ENCODE results near the gene SLC22A15. TPM values are rescaled to one million over a fixed set of nuclear protein-coding genes. Genes with fewer than 3 reads are reported as not detected.

The SLC22A15 gene
- total RNA-seq, 2 experiments from 2014 or later = 0.08 to 0.22 TPM

- no peaks in the 10 kb centered on the region for H3K4me1 Mint-ChIP-seq (ENCODE audit: low read depth)
- no peak overlapping the region for H3K27ac ChIP-seq (ENCODE audit: low read depth in 1 of 2, low read length in 2 of 2)
- H3K36me3 Mint-ChIP-seq (ENCODE audit: low read depth) = no peaks in the 10 kb centered on the region
- ATAC-seq (ENCODE audit: poor library complexity) = no peak
- no peaks in the 10 kb centered on the region for H3K9me3 ChIP-seq (ENCODE audit: control insufficient read depth in 1 of 2, insufficient read depth in 1 of 2, low read length in 2 of 2)
- ChIA-PET CTCF (no interaction called here), POLR2A (no interaction called here)
- intact Hi-C loops (cut with DNase I, micrococcal nuclease) = no loop called here
- peaks cover 0 to 7% of the 10 kb centered on the region in 2 experiments for H3K27me3 ChIP-seq (ENCODE audit: control insufficient read depth in 1 of 2, insufficient read depth in 2 of 2, low read length in 2 of 2)
- no peaks in the 10 kb centered on the region for H3K4me1 ChIP-seq (ENCODE audit: insufficient read depth, low read length)
- no peak overlapping the region for H3K27ac Mint-ChIP-seq
- no peak overlapping the region for H3K4me3 ChIP-seq (ENCODE audit: low read length)
- TF ChIP-seq CTCF (IDR thresholded peaks at IDR 0.05) = no peak
- H3K4me3 Mint-ChIP-seq = no peak overlapping the region
- no peaks in the 10 kb centered on the region for H3K9me3 Mint-ChIP-seq
- H3K36me3 ChIP-seq (ENCODE audit: insufficient read depth, low read length) = no peaks in the 10 kb centered on the region
- H3K27me3 Mint-ChIP-seq = peaks cover 39% of the 10 kb centered on the region
- no peak for DNase-seq
These were observed 23.1 kb upstream of the SLC22A15 start for GRCh38 chr1:115953180-115953579.

- no peak for TF ChIP-seq CTCF (IDR thresholded peaks at IDR 0.05)
- no peak overlapping the region for H3K27ac Mint-ChIP-seq
- no peak overlapping the region for H3K4me3 ChIP-seq (ENCODE audit: low read length)
- ChIA-PET POLR2A (no interaction called here), CTCF (no interaction called here)
- H3K27ac ChIP-seq (ENCODE audit: low read depth in 1 of 2, low read length in 2 of 2) = no peak overlapping the region
- peaks cover 0 to 10% of the 10 kb centered on the region in 2 experiments for H3K27me3 ChIP-seq (ENCODE audit: control insufficient read depth in 1 of 2, insufficient read depth in 2 of 2, low read length in 2 of 2)
- H3K4me3 Mint-ChIP-seq = no peak overlapping the region
- H3K9me3 Mint-ChIP-seq = no peaks in the 10 kb centered on the region
- no peaks in the 10 kb centered on the region for H3K4me1 ChIP-seq (ENCODE audit: insufficient read depth, low read length)
- no peaks in the 10 kb centered on the region for H3K9me3 ChIP-seq (ENCODE audit: control insufficient read depth in 1 of 2, insufficient read depth in 1 of 2, low read length in 2 of 2)
- no peaks in the 10 kb centered on the region for H3K36me3 Mint-ChIP-seq (ENCODE audit: low read depth)
- no peaks in the 10 kb centered on the region for H3K4me1 Mint-ChIP-seq (ENCODE audit: low read depth)
- no peaks in the 10 kb centered on the region for H3K36me3 ChIP-seq (ENCODE audit: insufficient read depth, low read length)
- DNase-seq (no peak), ATAC-seq (ENCODE audit: poor library complexity) (no peak)
- H3K27me3 Mint-ChIP-seq = peaks cover 38% of the 10 kb centered on the region
- intact Hi-C loops (cut with DNase I, micrococcal nuclease) = no loop called here
These were observed 21.6 kb upstream of the SLC22A15 start for GRCh38 chr1:115954684-115955083.

GRCh38 chr1:115955228-115955627 lies 21.1 kb upstream of the SLC22A15 start:
- Mint-ChIP-seq H3K4me3 (no peak overlapping the region), H3K36me3 (ENCODE audit: low read depth) (no peaks in the 10 kb centered on the region), H3K9me3 (no peaks in the 10 kb centered on the region), H3K27ac (no peak overlapping the region), H3K4me1 (ENCODE audit: low read depth) (no peaks in the 10 kb centered on the region), H3K27me3 (peaks cover 44% of the 10 kb centered on the region)
- H3K9me3 ChIP-seq (ENCODE audit: control insufficient read depth in 1 of 2, insufficient read depth in 1 of 2, low read length in 2 of 2) = no peaks in the 10 kb centered on the region
- H3K4me3 ChIP-seq (ENCODE audit: low read length) = no peak overlapping the region
- CTCF ChIA-PET = no interaction called here
- peaks cover 0 to 15% of the 10 kb centered on the region in 2 experiments for H3K27me3 ChIP-seq (ENCODE audit: control insufficient read depth in 1 of 2, insufficient read depth in 2 of 2, low read length in 2 of 2)
- DNase-seq = no peak
- ATAC-seq (ENCODE audit: poor library complexity) = no peak
- intact Hi-C loops (cut with DNase I, micrococcal nuclease) = no loop called here
- no peaks in the 10 kb centered on the region for H3K4me1 ChIP-seq (ENCODE audit: insufficient read depth, low read length)
- TF ChIP-seq CTCF (IDR thresholded peaks at IDR 0.05) = no peak
- H3K27ac ChIP-seq (ENCODE audit: low read depth in 1 of 2, low read length in 2 of 2) = no peak overlapping the region
- H3K36me3 ChIP-seq (ENCODE audit: insufficient read depth, low read length) = no peaks in the 10 kb centered on the region
- POLR2A ChIA-PET = no interaction called here
